PC-9 (cell line): ENCODE data around the gene MXRA8. TPM values are rescaled to one million over a fixed set of nuclear protein-coding genes. Genes with fewer than 3 reads are reported as not detected.
"Not testable (repeated sequence)": the region's sequence is repeated elsewhere in the genome, so short reads cannot be mapped to it uniquely, and the experiment has no call there.

Source experiments
- BruUV-seq: library from RNA; stranded (reverse); fragments of 400-500 nt; replicated peaks from 2 replicates; lab custom pipeline; 2021; lab: Mats Ljungman, UMichigan
- CTCF ChIA-PET: fragments of 300-600 bp; sonication (Branson Sonifier 250); formaldehyde crosslinking; loops from one replicate; lab custom pipeline; 2022; ENCODE audit warnings: antibody characterized with exemption; lab: Charles Lee
- POLR2A ChIA-PET: fragments of 300-600 bp; sonication (Branson Sonifier 250); formaldehyde crosslinking; loops from one replicate; lab custom pipeline; 2022; ENCODE audit warnings: antibody characterized with exemption; ENCODE audit not compliant: unreplicated experiment; lab: Charles Lee
- DNase-seq, 2 experiments: peaks; one replicate each; pipeline versions ENCODE4 v3.0.0 to v3.0.0-alpha.2; 2015 to 2022; ENCODE audit warnings: mixed read lengths in 1 of 2
- H2AFZ ChIP-seq: fragments of 200-600 bp; sonication (generic); 2 replicates; pipeline ENCODE4 v1.8.1; 2017; ENCODE audit warnings: antibody characterized with exemption
- H3F3A ChIP-seq: fragments of 200-600 bp; sonication (generic); 2 replicates; pipeline ENCODE4 v1.8.1; 2017; ENCODE audit warnings: antibody characterized with exemption, mild to moderate bottlenecking, low read depth; ENCODE audit not compliant: insufficient read depth
- H3K27ac ChIP-seq: fragments of 200-600 bp; sonication (generic); 2 replicates; pipeline ENCODE4 v1.6.1; 2016; ENCODE audit warnings: mixed run types
- H3K27me3 ChIP-seq: fragments of 200-600 bp; sonication (generic); 2 replicates; pipeline ENCODE4 v1.6.1; 2016; ENCODE audit warnings: low read depth, mixed run types; ENCODE audit not compliant: insufficient read depth
- H3K36me3 ChIP-seq: fragments of 200-600 bp; sonication (generic); 2 replicates; pipeline ENCODE4 v1.6.1; 2016; ENCODE audit warnings: low read depth, mixed run types
- H3K4me1 ChIP-seq: fragments of 200-600 bp; sonication (generic); replicated peaks from 2 replicates; pipeline ENCODE4 v1.6.1; 2016; ENCODE audit warnings: mixed run types; ENCODE audit not compliant: insufficient read depth
- H3K4me2 ChIP-seq: fragments of 200-600 bp; sonication (generic); 2 replicates; pipeline ENCODE4 v1.6.1; 2017; ENCODE audit warnings: mixed run types
- H3K4me3 ChIP-seq: fragments of 200-600 bp; sonication (generic); 2 replicates; pipeline ENCODE4 v1.6.1; 2016; ENCODE audit warnings: mixed run types
- H3K79me2 ChIP-seq: fragments of 200-600 bp; sonication (generic); 2 replicates; pipeline ENCODE4 v1.6.1; 2017; ENCODE audit warnings: low read depth, mixed run types
- H3K9me2 ChIP-seq: fragments of 200-600 bp; sonication (generic); 2 replicates; pipeline ENCODE4 v1.8.1; 2017; ENCODE audit warnings: mild to moderate bottlenecking; ENCODE audit not compliant: insufficient read depth
- H3K9me3 ChIP-seq: fragments of 200-600 bp; sonication (generic); 2 replicates; pipeline ENCODE4 v1.8.1; 2016; ENCODE audit warnings: low read depth; ENCODE audit not compliant: insufficient read depth
- H4K20me1 ChIP-seq: fragments of 200-600 bp; sonication (generic); 2 replicates; pipeline ENCODE4 v1.8.1; 2017; ENCODE audit not compliant: insufficient read depth
- EZH2 ChIP-seq: fragments of 200-600 bp; sonication (generic); IDR thresholded peaks from 2 replicates; pipeline ENCODE4 v1.8.0; 2017; ENCODE audit warnings: antibody characterized with exemption, low read depth
- intact Hi-C: fragments of 100-400 bp; cut with micrococcal nuclease; formaldehyde crosslinking; loops from one replicate; pipeline ENCODE4 v1.10.0; 2022; ENCODE audit not compliant: unreplicated experiment
- total RNA-seq: library from RNA; stranded (reverse); gene quantifications from 2 replicates; pipeline ENCODE4 v1.2.3, GENCODE V29; 2021
- TF ChIP-seq, protein P1 (sequence below): fragments of 200-600 bp; sonication (generic); conservative IDR thresholded peaks from 2 replicates; pipeline ENCODE4 v1.6.1; 2017; ENCODE audit warnings: mixed run types, antibody characterized with exemption, mild to moderate bottlenecking, moderate library complexity

MXRA8 gene
- total RNA-seq, 1 experiment from 2014 or later = 0.55 TPM

- DNase-seq = no peak
- peaks cover 16% of the 10 kb centered on the region for H3K4me1 ChIP-seq
- no peak overlapping the region for H3K27ac ChIP-seq
- no TSS peak for BruUV-seq
- H3K27me3 ChIP-seq = no peaks in the 10 kb centered on the region
- intact Hi-C loops = no loop called here
- H2AFZ ChIP-seq = no peak overlapping the region
- ChIA-PET POLR2A (no interaction called here), CTCF (no interaction called here)
- H3K4me3 ChIP-seq = no peak overlapping the region
- H3K79me2 ChIP-seq = peaks cover 59% of the 10 kb centered on the region
- no peak overlapping the region for H3K4me2 ChIP-seq
- no peaks in the 10 kb centered on the region for H3K9me3 ChIP-seq
- H3K9me2 ChIP-seq = no peaks in the 10 kb centered on the region
- H3K36me3 ChIP-seq = 0 out of 2 replicates have a peak, but pooled peaks cover 5% of the 10 kb centered on the region
- no peak for TF ChIP-seq EZH2
- TF ChIP-seq, protein P1, sequence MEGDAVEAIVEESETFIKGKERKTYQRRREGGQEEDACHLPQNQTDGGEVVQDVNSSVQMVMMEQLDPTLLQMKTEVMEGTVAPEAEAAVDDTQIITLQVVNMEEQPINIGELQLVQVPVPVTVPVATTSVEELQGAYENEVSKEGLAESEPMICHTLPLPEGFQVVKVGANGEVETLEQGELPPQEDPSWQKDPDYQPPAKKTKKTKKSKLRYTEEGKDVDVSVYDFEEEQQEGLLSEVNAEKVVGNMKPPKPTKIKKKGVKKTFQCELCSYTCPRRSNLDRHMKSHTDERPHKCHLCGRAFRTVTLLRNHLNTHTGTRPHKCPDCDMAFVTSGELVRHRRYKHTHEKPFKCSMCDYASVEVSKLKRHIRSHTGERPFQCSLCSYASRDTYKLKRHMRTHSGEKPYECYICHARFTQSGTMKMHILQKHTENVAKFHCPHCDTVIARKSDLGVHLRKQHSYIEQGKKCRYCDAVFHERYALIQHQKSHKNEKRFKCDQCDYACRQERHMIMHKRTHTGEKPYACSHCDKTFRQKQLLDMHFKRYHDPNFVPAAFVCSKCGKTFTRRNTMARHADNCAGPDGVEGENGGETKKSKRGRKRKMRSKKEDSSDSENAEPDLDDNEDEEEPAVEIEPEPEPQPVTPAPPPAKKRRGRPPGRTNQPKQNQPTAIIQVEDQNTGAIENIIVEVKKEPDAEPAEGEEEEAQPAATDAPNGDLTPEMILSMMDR = no peak
- peaks cover 38% of the 10 kb centered on the region for H3F3A ChIP-seq
- peaks cover 61% of the 10 kb centered on the region for H4K20me1 ChIP-seq
These were observed 40.9 kb downstream of the MXRA8 start for GRCh38 chr1:1317420-1317819.

DNA sequence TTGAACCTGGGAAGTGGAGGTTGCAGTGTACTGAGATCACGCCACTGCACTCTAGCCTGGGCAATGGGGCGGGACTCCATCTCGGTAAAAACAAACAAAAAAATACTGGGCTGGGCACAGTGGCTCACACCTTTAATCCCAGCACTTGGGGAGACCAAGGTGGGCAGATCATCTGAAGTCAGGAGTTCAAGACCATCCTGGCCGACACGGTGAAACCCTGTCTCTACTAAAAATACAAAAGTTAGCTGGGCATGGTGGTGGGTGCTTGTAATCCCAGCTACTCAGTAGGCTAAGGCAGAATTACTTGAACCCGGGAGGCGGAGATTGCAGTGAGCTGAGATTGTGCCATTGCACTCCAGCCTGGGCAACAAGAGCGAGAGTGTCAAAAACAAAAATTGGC is 42.2 kb downstream of the MXRA8 start:
- H3K27ac ChIP-seq, DNase-seq, H3K4me3 ChIP-seq, BruUV-seq, H3K27me3 ChIP-seq, intact Hi-C loops, H3K4me2 ChIP-seq, H3K9me3 ChIP-seq, H3K36me3 ChIP-seq, POLR2A ChIA-PET, CTCF ChIA-PET, H3K9me2 ChIP-seq, H2AFZ ChIP-seq: not testable (repeated sequence)
- Histone ChIP-seq H3K4me1 (peaks cover 16% of the 10 kb centered on the region), H3K79me2 (peaks cover 48% of the 10 kb centered on the region), H3F3A (peaks cover 45% of the 10 kb centered on the region), H4K20me1 (peaks cover 58% of the 10 kb centered on the region)

DNA sequence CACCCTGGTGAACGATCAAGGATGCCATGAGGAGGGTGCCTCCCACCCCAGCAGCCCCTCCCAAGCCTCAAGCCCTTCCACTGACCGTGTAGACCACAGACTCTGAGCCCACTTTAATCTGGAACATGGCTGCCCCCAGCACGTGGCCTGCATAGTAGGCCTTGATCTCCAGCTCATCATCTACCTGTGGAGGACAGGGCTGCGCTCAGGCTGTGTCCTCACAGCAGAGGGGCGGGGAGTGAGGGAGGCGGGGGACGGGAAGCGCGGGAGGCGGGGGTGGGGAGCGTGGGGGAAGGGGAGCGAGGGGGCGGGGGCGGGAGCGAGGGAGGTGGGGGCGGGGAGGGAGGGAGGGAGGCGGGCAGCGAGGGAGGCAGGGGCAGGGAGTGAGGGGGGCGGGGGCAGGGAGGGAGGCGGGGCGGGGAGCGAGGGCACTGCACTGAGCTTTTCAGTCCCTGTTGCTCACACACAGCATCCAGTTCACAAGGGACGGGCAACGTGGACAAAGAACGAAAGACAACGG is 42.9 kb downstream of the MXRA8 start:
- DNase-seq = no peak
- intact Hi-C loops = no loop called here
- Histone ChIP-seq H3K4me2 (no peak overlapping the region), H3K79me2 (peaks cover 41% of the 10 kb centered on the region), H3K27ac (no peak overlapping the region), H3F3A (peaks cover 51% of the 10 kb centered on the region), H3K9me3 (no peaks in the 10 kb centered on the region), H4K20me1 (peaks cover 59% of the 10 kb centered on the region), H2AFZ (no peak overlapping the region), H3K36me3 (0 out of 2 replicates have a peak, but pooled peaks cover 5% of the 10 kb centered on the region), H3K27me3 (no peaks in the 10 kb centered on the region), H3K4me1 (peaks cover 16% of the 10 kb centered on the region), H3K9me2 (no peaks in the 10 kb centered on the region), H3K4me3 (no peak overlapping the region)
- no TSS peak for BruUV-seq
- CTCF ChIA-PET = no interaction called here
- POLR2A ChIA-PET = no interaction called here
- TF ChIP-seq, protein P1 = no peak
- TF ChIP-seq EZH2 = no peak
